Activated CD4-positive, CD25-positive, alpha-beta regulatory T cell treated with anti-CD3 and anti-CD28 coated beads, Interleukin-2, amount 50 U/mL, for 72 hours (primary cell): ENCODE measurements around the gene RASSF5.
A peak's percentile ranks its signal among the peaks of the same experiment; 100 is the strongest.
"Not testable (repeated sequence)": the region's sequence is repeated elsewhere in the genome, so short reads cannot be mapped to it uniquely, and the experiment has no call there.

Experiments used
- DNase-seq: peaks from one replicate; pipeline ENCODE4 v3.0.0; 2021

The RASSF5 gene

GRCh38 chr1:206591226-206591625 is 83.9 kb downstream of the RASSF5 start:
- DNase-seq = no peak

GRCh38 chr1:206591696-206592095 is 84.4 kb downstream of the RASSF5 start:
- no peak for DNase-seq

GRCh38 chr1:206593351-206593925 is 86.1 kb downstream of the RASSF5 start:
- DNase-seq = no peak

- no peak for DNase-seq
Measured at GRCh38 chr1:206595581-206596318, 88.4 kb downstream of the RASSF5 start.

- no peak for DNase-seq
Measured at GRCh38 chr1:206596319-206596666, 89.0 kb downstream of the RASSF5 start.

GRCh38 chr1:206600527-206600926 is 93.2 kb downstream of the RASSF5 start:
- DNase-seq = no peak

- no peak for DNase-seq
Measured at GRCh38 chr1:206604861-206605260, 97.5 kb downstream of the RASSF5 start.

GRCh38 chr1:206606867-206607266 is 99.5 kb downstream of the RASSF5 start:
- no peak for DNase-seq

- DNase-seq = peak; percentile 59
Measured at GRCh38 chr1:206608108-206608698, 100.9 kb downstream of the RASSF5 start.

GRCh38 chr1:206609229-206609991 is 102.1 kb downstream of the RASSF5 start:
- no peak for DNase-seq

GRCh38 chr1:206612129-206612876 is 105.0 kb downstream of the RASSF5 start, which contains the start of gene EIF2D:
Gene EIF2D, minus strand, starts transcription at chr1:206612465. Its CDS starts 123 bp downstream, at chr1:206612342.
- peak; percentile 97 for DNase-seq

GRCh38 chr1:206626396-206626795 is 119.1 kb downstream of the RASSF5 start:
- not testable (repeated sequence) for DNase-seq

GRCh38 chr1:206628916-206629315 is 121.6 kb downstream of the RASSF5 start:
- no peak for DNase-seq

GRCh38 chr1:206631085-206631509 is 123.8 kb downstream of the RASSF5 start:
- no peak for DNase-seq

GRCh38 chr1:206633708-206634121 is 126.4 kb downstream of the RASSF5 start:
- no peak for DNase-seq

- peak; percentile 80 for DNase-seq
Measured at GRCh38 chr1:206634365-206635079, 127.2 kb downstream of the RASSF5 start.

GRCh38 chr1:206635080-206635977 is 128.0 kb downstream of the RASSF5 start, which contains the start of gene DYRK3:
Gene DYRK3, plus strand, starts transcription at chr1:206635536. Its CDS starts 168 bp downstream, at chr1:206635704.
- peak; percentile 90 for DNase-seq

GRCh38 chr1:206635978-206636345 is 128.6 kb downstream of the RASSF5 start:
- no peak for DNase-seq

GRCh38 chr1:206636671-206637070 is 129.3 kb downstream of the RASSF5 start:
- DNase-seq = no peak

GRCh38 chr1:206637605-206638004 is 130.3 kb downstream of the RASSF5 start:
- no peak for DNase-seq
